Measurements from ENCODE around the gene AKR7A2.

The AKR7A2 gene

GRCh38 chr1:19346026-19346425, 34.1 kb upstream of the AKR7A2 start:
- no peak overlapping the region for H3K4me2 ChIP-seq (ENCODE audit: low read length)
- no peak overlapping the region for H4K12ac ChIP-seq (ENCODE audit: low read depth, low read length)
- no peak overlapping the region for H2AFZ ChIP-seq (ENCODE audit: insufficient read depth, low read length, poor library complexity)
- H3K23ac ChIP-seq (ENCODE audit: low read length), result no peak overlapping the region
- no CpG with 5 or more reads among the region's 6 CpGs for WGBS (ENCODE audit: extremely low coverage, insufficient coverage, insufficient read length)
- H2BK12ac ChIP-seq (ENCODE audit: low read length), result no peak overlapping the region
- DNase-seq, result no peak
- H3K79me1 ChIP-seq (ENCODE audit: low read length), result no peaks in the 10 kb centered on the region
- H3K14ac ChIP-seq (ENCODE audit: low read length), result no peak overlapping the region
- H3K4ac ChIP-seq (ENCODE audit: low read depth, low read length), result no peak overlapping the region
- no peak overlapping the region for H3K4me3 ChIP-seq (ENCODE audit: low read depth, low read length)
- H3K79me2 ChIP-seq (ENCODE audit: control insufficient read depth, insufficient read depth, low read length, poor library complexity), result no peaks in the 10 kb centered on the region
- no peak overlapping the region for H2BK5ac ChIP-seq (ENCODE audit: low read depth, low read length, poor library complexity)
- H3K9ac ChIP-seq (ENCODE audit: low read length), result no peak overlapping the region
- H3K27me3 ChIP-seq (ENCODE audit: insufficient read depth, low read length), result no peaks in the 10 kb centered on the region
- H3K27ac ChIP-seq (ENCODE audit: low read depth, low read length), result no peak overlapping the region
- H2BK120ac ChIP-seq (ENCODE audit: insufficient read depth, low read length, poor library complexity), result no peak overlapping the region
- no peak overlapping the region for H4K91ac ChIP-seq (ENCODE audit: low read depth, low read length)
- no peaks in the 10 kb centered on the region for H3K4me1 ChIP-seq (ENCODE audit: control insufficient read depth in 1 of 2, insufficient read depth in 2 of 2, low read length in 2 of 2)
- H3K36me3 ChIP-seq (ENCODE audit: control insufficient read depth in 1 of 2, insufficient read depth in 2 of 2, low read length in 2 of 2), result peaks cover 68 to 86% of the 10 kb centered on the region in 2 experiments
- H3K9me3 ChIP-seq (ENCODE audit: insufficient read depth, low read depth, low read length), result peaks cover 1% of the 10 kb centered on the region
- H2AK5ac ChIP-seq (ENCODE audit: low read length), result no peak overlapping the region
- H4K8ac ChIP-seq (ENCODE audit: low read depth, low read length), result no peak overlapping the region
- H3K18ac ChIP-seq (ENCODE audit: low read length), result no peak overlapping the region

DNA sequence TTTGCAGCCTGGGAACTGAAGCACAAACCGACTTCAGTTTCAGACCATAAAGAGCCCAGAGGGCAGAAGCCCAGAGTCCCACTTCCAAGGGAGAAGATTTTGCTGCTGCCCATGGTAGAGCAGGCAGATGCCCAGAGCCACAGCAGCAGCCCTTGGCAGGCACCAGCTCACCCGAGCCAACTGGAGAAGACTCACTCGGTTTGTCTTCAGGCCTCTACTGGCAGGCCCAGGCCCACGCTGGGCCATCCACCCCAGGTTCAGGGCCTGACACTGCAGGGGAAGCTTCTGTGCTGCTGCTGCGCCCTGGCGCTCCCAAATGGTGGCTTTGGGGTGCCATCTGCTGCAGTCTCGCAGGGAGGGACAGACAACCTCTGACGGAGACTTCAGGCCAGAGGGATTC, 33.4 kb upstream of the AKR7A2 start:
- H3K9me3 ChIP-seq (ENCODE audit: insufficient read depth, low read depth, low read length), result peaks cover 1% of the 10 kb centered on the region
- H2AFZ ChIP-seq (ENCODE audit: insufficient read depth, low read length, poor library complexity), result no peak overlapping the region
- no peaks in the 10 kb centered on the region for H3K27me3 ChIP-seq (ENCODE audit: insufficient read depth, low read length)
- H4K12ac ChIP-seq (ENCODE audit: low read depth, low read length), result no peak overlapping the region
- no peak overlapping the region for H2BK120ac ChIP-seq (ENCODE audit: insufficient read depth, low read length, poor library complexity)
- H3K79me2 ChIP-seq (ENCODE audit: control insufficient read depth, insufficient read depth, low read length, poor library complexity), result no peaks in the 10 kb centered on the region
- H3K18ac ChIP-seq (ENCODE audit: low read length), result no peak overlapping the region
- H3K23ac ChIP-seq (ENCODE audit: low read length), result no peak overlapping the region
- H3K27ac ChIP-seq (ENCODE audit: low read depth, low read length), result no peak overlapping the region
- no peaks in the 10 kb centered on the region for H3K79me1 ChIP-seq (ENCODE audit: low read length)
- H4K91ac ChIP-seq (ENCODE audit: low read depth, low read length), result no peak overlapping the region
- no peak overlapping the region for H3K4me3 ChIP-seq (ENCODE audit: low read depth, low read length)
- H3K4ac ChIP-seq (ENCODE audit: low read depth, low read length), result no peak overlapping the region
- H3K4me2 ChIP-seq (ENCODE audit: low read length), result no peak overlapping the region
- H4K8ac ChIP-seq (ENCODE audit: low read depth, low read length), result no peak overlapping the region
- H3K36me3 ChIP-seq (ENCODE audit: control insufficient read depth in 1 of 2, insufficient read depth in 2 of 2, low read length in 2 of 2), result peaks cover 72 to 88% of the 10 kb centered on the region in 2 experiments
- no peak overlapping the region for H2BK5ac ChIP-seq (ENCODE audit: low read depth, low read length, poor library complexity)
- no peak overlapping the region for H2BK12ac ChIP-seq (ENCODE audit: low read length)
- H3K9ac ChIP-seq (ENCODE audit: low read length), result no peak overlapping the region
- H3K4me1 ChIP-seq (ENCODE audit: control insufficient read depth in 1 of 2, insufficient read depth in 2 of 2, low read length in 2 of 2), result no peaks in the 10 kb centered on the region
- no peak overlapping the region for H2AK5ac ChIP-seq (ENCODE audit: low read length)
- H3K14ac ChIP-seq (ENCODE audit: low read length), result no peak overlapping the region
- no CpG with 5 or more reads among the region's 8 CpGs for WGBS (ENCODE audit: extremely low coverage, insufficient coverage, insufficient read length)
- no peak for DNase-seq

GRCh38 chr1:19344831-19345230, 32.9 kb upstream of the AKR7A2 start:
- no peak overlapping the region for H2AFZ ChIP-seq (ENCODE audit: insufficient read depth, low read length, poor library complexity)
- H3K36me3 ChIP-seq (ENCODE audit: control insufficient read depth in 1 of 2, insufficient read depth in 2 of 2, low read length in 2 of 2), result peaks cover 69 to 86% of the 10 kb centered on the region in 2 experiments
- peaks cover 3% of the 10 kb centered on the region in 2 experiments for H3K4me1 ChIP-seq (ENCODE audit: control insufficient read depth in 1 of 2, insufficient read depth in 2 of 2, low read length in 2 of 2)
- H2BK120ac ChIP-seq (ENCODE audit: insufficient read depth, low read length, poor library complexity), result no peak overlapping the region
- no peak overlapping the region for H3K9ac ChIP-seq (ENCODE audit: low read length)
- H2BK5ac ChIP-seq (ENCODE audit: low read depth, low read length, poor library complexity), result no peak overlapping the region
- DNase-seq, result no peak
- H4K91ac ChIP-seq (ENCODE audit: low read depth, low read length), result no peak overlapping the region
- no peaks in the 10 kb centered on the region for H3K79me2 ChIP-seq (ENCODE audit: control insufficient read depth, insufficient read depth, low read length, poor library complexity)
- peaks cover 1% of the 10 kb centered on the region for H3K9me3 ChIP-seq (ENCODE audit: insufficient read depth, low read depth, low read length)
- H3K79me1 ChIP-seq (ENCODE audit: low read length), result no peaks in the 10 kb centered on the region
- no peak overlapping the region for H4K8ac ChIP-seq (ENCODE audit: low read depth, low read length)
- no peak overlapping the region for H2AK5ac ChIP-seq (ENCODE audit: low read length)
- no peak overlapping the region for H4K12ac ChIP-seq (ENCODE audit: low read depth, low read length)
- no peak overlapping the region for H3K18ac ChIP-seq (ENCODE audit: low read length)
- H3K4me3 ChIP-seq (ENCODE audit: low read depth, low read length), result no peak overlapping the region
- H3K4ac ChIP-seq (ENCODE audit: low read depth, low read length), result no peak overlapping the region
- WGBS (ENCODE audit: extremely low coverage, insufficient coverage, insufficient read length), result no CpG with 5 or more reads among the region's 11 CpGs
- no peak overlapping the region for H3K14ac ChIP-seq (ENCODE audit: low read length)
- no peaks in the 10 kb centered on the region for H3K27me3 ChIP-seq (ENCODE audit: insufficient read depth, low read length)
- no peak overlapping the region for H2BK12ac ChIP-seq (ENCODE audit: low read length)
- H3K23ac ChIP-seq (ENCODE audit: low read length), result no peak overlapping the region
- H3K27ac ChIP-seq (ENCODE audit: low read depth, low read length), result no peak overlapping the region
- no peak overlapping the region for H3K4me2 ChIP-seq (ENCODE audit: low read length)

DNA sequence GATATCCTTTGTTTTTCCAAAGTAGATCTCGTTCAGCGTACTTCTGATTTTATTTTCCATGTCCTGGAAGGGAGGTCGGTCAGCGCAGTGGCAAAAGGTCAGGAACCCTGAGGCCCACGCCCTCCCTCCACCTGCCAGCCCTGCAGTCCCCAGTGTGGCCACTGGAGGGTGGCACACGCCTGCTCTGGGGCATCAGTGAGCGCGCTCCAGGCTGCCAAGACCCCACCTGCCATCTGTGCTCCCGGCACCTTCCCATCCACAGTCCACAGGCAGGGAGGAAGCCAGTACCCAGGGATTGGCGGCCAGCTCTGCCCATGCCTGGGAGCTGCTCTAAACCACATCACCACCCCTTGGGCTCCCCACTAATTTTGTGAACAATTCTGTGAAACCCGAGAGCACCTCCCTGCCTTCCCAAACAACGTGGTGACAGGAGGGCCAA, 32.4 kb upstream of the AKR7A2 start:
- Histone ChIP-seq H2AFZ (ENCODE audit: insufficient read depth, low read length, poor library complexity) (no peak overlapping the region), H4K8ac (ENCODE audit: low read depth, low read length) (no peak overlapping the region), H4K12ac (ENCODE audit: low read depth, low read length) (no peak overlapping the region), H2BK5ac (ENCODE audit: low read depth, low read length, poor library complexity) (no peak overlapping the region), H2BK120ac (ENCODE audit: insufficient read depth, low read length, poor library complexity) (no peak overlapping the region), H4K91ac (ENCODE audit: low read depth, low read length) (no peak overlapping the region), H3K9ac (ENCODE audit: low read length) (no peak overlapping the region), H2AK5ac (ENCODE audit: low read length) (no peak overlapping the region), H3K4me1 (ENCODE audit: control insufficient read depth in 1 of 2, insufficient read depth in 2 of 2, low read length in 2 of 2) (peaks cover 7% of the 10 kb centered on the region in 2 experiments), H3K4me2 (ENCODE audit: low read length) (no peak overlapping the region), H3K79me1 (ENCODE audit: low read length) (no peaks in the 10 kb centered on the region), H3K23ac (ENCODE audit: low read length) (no peak overlapping the region), H3K18ac (ENCODE audit: low read length) (no peak overlapping the region), H3K9me3 (ENCODE audit: insufficient read depth, low read depth, low read length) (peaks cover 1% of the 10 kb centered on the region), H3K4ac (ENCODE audit: low read depth, low read length) (no peak overlapping the region), H3K36me3 (ENCODE audit: control insufficient read depth in 1 of 2, insufficient read depth in 2 of 2, low read length in 2 of 2) (peaks cover 67 to 84% of the 10 kb centered on the region in 2 experiments), H3K27me3 (ENCODE audit: insufficient read depth, low read length) (no peaks in the 10 kb centered on the region), H3K79me2 (ENCODE audit: control insufficient read depth, insufficient read depth, low read length, poor library complexity) (no peaks in the 10 kb centered on the region), H3K4me3 (ENCODE audit: low read depth, low read length) (no peak overlapping the region), H2BK12ac (ENCODE audit: low read length) (no peak overlapping the region), H3K27ac (ENCODE audit: low read depth, low read length) (no peak overlapping the region), H3K14ac (ENCODE audit: low read length) (no peak overlapping the region)
- peak in 1 of 2 donors; percentile 68 for DNase-seq
- WGBS (ENCODE audit: extremely low coverage, insufficient coverage, insufficient read length), result no CpG with 5 or more reads among the region's 12 CpGs

Measured in trophoblast cell (in vitro differentiated cells and primary cell).